ENCODE data around the gene TCERG1. TPM values are rescaled to one million over a fixed set of nuclear protein-coding genes. Genes with fewer than 3 reads are reported as not detected.

Gene TCERG1
- total RNA-seq, 1 experiment from 2014 or later, result 112 TPM

- Histone ChIP-seq H2BK15ac (ENCODE audit: low read depth, low read length) (no peak overlapping the region), H2BK5ac (ENCODE audit: insufficient read length, low read length) (no peak overlapping the region), H3K79me1 (ENCODE audit: insufficient read depth, low read depth, low read length, poor library complexity, severe bottlenecking) (peaks cover 3% of the 10 kb centered on the region), H3K4me1 (ENCODE audit: insufficient read depth, low read length) (no peaks in the 10 kb centered on the region), H2BK20ac (ENCODE audit: low read depth, low read length, poor library complexity, severe bottlenecking) (no peak overlapping the region), H3K4me2 (ENCODE audit: insufficient read depth, insufficient read length, low read length) (no peak overlapping the region), H2BK12ac (ENCODE audit: insufficient read length, low read depth, low read length) (no peak overlapping the region), H2AK5ac (ENCODE audit: insufficient read length, low read length) (no peak overlapping the region), H4K5ac (ENCODE audit: insufficient read length, low read depth, low read length) (no peak overlapping the region), H4K20me1 (ENCODE audit: control insufficient read depth, insufficient read depth, insufficient read length) (no peaks in the 10 kb centered on the region), H3K23ac (ENCODE audit: insufficient read length, low read depth, low read length) (no peak overlapping the region), H3K9me3 (ENCODE audit: control insufficient read depth, low read depth, low read length) (no peaks in the 10 kb centered on the region), H2AFZ (ENCODE audit: low read length) (no peak overlapping the region), H3K23me2 (ENCODE audit: insufficient read length, low read depth, low read length, poor library complexity, severe bottlenecking) (no peaks in the 10 kb centered on the region), H3K18ac (ENCODE audit: insufficient read length, low read depth, low read length) (no peak overlapping the region), H3K4ac (ENCODE audit: low read depth, low read length) (no peak overlapping the region), H3K27ac (ENCODE audit: insufficient read length, low read depth, low read length) (no peak overlapping the region), H3K9ac (ENCODE audit: extremely low read depth, insufficient read length, low read length) (no peak overlapping the region), H3K14ac (ENCODE audit: insufficient read depth, low read length) (no peak overlapping the region), H3K56ac (ENCODE audit: insufficient read length, low read depth, low read length) (no peak overlapping the region), H4K91ac (ENCODE audit: insufficient read length, low read depth, low read length) (no peak overlapping the region), H4K8ac (replicated peaks; ENCODE audit: insufficient read length, low read depth, low read length) (no peak overlapping the region), H2BK120ac (ENCODE audit: low read depth, low read length, poor library complexity, severe bottlenecking) (no peak overlapping the region), H3T11ph (ENCODE audit: low read length) (no peak overlapping the region), H3K79me2 (ENCODE audit: insufficient read depth, low read length) (peaks cover 14% of the 10 kb centered on the region), H3K27me3 (ENCODE audit: insufficient read depth, low read length) (no peaks in the 10 kb centered on the region)
- no peaks in the 10 kb centered on the region for H3K9me3 Mint-ChIP-seq
- H3K4me1 Mint-ChIP-seq, result no peaks in the 10 kb centered on the region
- H3K27me3 Mint-ChIP-seq (ENCODE audit: low read depth), result no peaks in the 10 kb centered on the region
- no peak overlapping the region for H3K27ac Mint-ChIP-seq
- WGBS (ENCODE audit: extremely low coverage, insufficient read length, low lambda C conversion rate), result no CpG with 5 or more reads among the region's 5 CpGs
- no peak for TF ChIP-seq CTCF (conservative IDR thresholded peaks at IDR 0.05)
- no peak for DNase-seq
- no peak overlapping the region for H3K4me3 Mint-ChIP-seq
- H3K36me3 Mint-ChIP-seq (ENCODE audit: insufficient read depth in 1 of 3, low read depth in 3 of 3), result peaks cover 43 to 82% (median 71%) of the 10 kb centered on the region in 3 experiments; a peak in 6 of 7 replicates
These were observed 11.8 kb downstream of the TCERG1 start for GRCh38 chr5:146458894-146459293.
